NCI-H1436 (cell line): ENCODE measurements around the gene NPIPA1.
"Not testable (repeated sequence)": the region's sequence is repeated elsewhere in the genome, so short reads cannot be mapped to it uniquely, and the experiment has no call there.

Experiments
- DNase-seq: peaks from one replicate; lab custom pipeline; 2025; lab: John Stamatoyannopoulos, UW

Gene NPIPA1

GRCh38 chr16:14937143-14937542, at the start of gene NPIPA1:
Gene NPIPA1 (plus strand): TSS chr16:14937443. CDS start chr16:14937443, 0 bp downstream.
- DNase-seq = not testable (repeated sequence)

DNA sequence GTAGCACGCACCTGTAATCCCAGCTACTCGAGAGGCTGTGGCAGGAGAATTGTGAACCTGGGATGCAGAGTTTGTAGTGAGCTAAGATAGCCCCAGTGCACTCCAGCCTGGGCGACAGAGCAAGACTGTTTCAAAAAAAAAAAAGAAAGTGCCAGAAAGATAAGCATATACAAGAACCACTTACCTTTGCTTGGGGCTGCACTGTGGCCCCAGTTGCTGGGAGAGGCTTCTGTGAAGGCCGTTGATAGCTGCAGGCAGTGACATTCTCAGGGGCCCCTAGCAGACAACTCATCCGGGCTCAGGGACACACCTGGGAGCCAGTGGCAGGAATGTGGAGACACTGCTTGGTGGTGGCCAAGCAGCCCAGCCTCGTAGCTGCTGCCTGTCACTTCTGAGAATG, 45.1 kb upstream of the NPIPA1 start:
- DNase-seq = not testable (repeated sequence)

GRCh38 chr16:14895382-14895781, 41.9 kb upstream of the NPIPA1 start:
- DNase-seq = not testable (repeated sequence)

DNA sequence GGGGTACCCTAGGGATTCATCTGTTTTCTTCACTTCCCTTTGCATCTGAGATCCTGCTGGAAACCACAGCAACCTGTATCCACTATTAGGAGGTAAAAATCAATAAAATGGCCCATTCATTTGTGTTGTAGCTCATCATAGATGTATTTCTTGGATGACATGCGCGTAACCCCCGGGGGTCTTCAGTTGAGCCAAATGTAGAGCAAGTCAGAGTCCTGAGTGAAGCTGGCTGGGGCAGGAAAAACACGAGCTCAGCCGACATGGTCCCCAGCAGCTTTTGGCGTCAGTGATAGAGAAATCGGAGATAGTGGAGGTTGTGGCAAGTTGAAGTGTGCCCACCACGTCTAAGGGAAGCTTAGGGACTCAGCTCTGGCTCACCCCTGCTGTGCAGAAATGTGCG, 41.2 kb upstream of the NPIPA1 start:
- DNase-seq = not testable (repeated sequence)

- not testable (repeated sequence) for DNase-seq
Measured at GRCh38 chr16:14897006-14897664, 40.1 kb upstream of the NPIPA1 start.

DNA sequence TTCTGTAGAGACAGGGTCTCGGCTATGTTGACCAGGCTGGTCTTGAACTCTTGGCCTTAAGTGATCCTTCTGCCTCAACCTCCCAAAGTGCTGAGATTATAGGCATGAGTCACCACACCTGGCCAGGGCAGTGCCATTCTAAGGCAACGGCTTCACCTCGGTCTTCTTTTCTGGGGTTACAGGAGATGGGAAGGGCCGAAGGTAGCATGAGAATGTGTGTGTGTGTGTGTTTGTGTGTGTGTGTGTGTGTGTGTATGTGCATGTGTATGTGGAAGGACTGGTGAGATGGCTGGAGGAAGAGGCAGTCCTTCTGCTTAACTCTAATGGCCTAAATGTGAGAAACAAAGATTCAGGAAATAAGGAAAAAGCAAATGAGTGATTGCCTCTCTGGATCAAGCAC, 39.1 kb upstream of the NPIPA1 start:
- not testable (repeated sequence) for DNase-seq

DNA sequence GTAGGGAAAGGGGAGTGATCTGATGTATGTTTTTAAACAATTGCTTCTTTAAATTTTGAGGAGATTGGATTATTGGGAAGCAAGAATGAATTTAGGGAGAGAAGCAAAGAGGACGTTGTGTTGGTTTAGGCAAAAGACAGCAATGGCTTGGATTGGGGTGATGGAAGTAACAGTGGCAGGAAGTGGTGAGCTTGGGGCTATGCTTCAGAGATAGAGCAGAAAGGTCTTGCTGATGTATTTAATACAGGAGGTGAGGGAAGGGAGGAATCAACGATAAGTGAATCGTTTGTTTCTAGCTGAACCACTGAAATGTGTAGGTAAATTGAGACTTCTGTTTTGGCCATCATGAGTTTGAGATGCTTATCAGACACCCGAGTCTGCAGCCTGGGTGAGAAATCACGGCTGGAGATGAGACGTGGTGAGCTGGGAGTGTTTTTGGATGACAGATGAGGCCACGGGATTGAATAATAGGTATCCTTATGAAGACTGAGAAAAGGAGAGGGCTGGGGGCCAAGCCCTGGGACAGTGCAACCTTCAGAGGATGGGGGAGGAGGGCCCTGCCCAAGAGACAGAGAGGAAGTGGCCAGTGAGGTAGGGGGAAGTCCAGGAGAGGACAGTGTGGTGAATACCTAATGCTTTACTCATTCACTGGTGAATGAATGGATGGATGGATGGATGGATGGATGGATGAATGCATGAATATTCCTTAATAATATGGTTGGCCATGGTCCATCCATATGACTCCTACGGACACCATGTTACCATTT, 33.9 kb upstream of the NPIPA1 start:
- DNase-seq = not testable (repeated sequence)

GRCh38 chr16:14909744-14910143, 27.5 kb upstream of the NPIPA1 start:
- DNase-seq = not testable (repeated sequence)

DNA sequence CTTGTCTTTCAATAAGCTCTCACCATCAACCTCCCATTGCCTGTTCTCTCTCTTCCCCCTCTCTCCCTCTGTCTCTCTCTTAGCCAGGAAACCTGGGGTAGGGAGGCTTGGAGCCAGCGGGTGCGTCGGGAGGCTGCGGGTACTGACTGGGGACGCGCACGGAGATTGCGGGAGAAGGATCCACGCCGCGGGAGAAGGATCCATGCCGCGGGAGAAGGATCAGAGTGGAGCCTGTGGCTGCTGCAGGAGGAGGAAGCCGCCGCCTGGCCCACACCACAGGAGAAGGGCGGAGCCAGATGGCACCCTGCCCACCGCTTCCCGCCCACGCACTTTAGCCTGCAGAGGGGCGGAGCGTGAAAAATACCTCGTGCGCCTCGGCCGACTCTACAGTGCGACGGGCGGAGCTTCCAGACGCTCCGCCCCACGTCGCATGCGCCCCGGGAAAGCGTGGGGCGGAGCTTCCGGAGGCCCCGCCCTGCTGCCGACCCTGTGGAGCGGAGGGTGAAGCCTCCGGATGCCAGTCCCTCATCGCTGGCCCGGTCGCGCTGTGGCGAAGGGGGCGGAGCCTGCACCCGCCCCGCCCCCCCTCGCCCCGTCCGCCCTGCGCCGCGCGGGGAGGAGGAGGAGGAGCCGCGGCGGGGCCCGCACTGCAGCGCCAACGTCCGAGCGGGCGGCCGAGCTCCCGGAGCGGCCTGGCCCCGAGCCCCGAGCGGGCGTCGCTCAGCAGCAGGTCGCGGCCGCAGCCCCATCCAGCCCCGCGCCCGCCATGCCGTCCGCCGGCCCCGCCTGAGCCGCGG, 26.2 kb upstream of the NPIPA1 start:
- not testable (repeated sequence) for DNase-seq

DNA sequence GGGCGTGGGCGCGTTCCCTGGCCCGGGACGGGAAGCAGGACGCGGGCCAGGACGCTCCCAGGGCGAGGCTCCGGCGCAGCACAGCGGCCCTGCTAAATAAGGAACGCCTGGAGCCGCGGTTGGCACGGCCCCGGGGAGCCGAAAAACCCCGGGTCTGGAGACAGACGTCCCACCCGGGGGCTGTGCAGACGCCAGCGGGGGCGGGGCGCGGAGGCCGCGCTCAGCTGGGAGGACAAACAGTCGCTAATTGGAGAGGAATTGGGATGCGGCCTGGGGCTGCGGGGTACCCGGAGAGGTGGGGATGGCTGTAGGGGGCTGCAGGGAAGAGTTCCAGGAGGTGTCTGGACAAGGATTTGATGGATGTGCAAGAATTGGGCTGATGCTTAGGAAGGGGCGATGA, 25.3 kb upstream of the NPIPA1 start:
- not testable (repeated sequence) for DNase-seq

- DNase-seq = not testable (repeated sequence)
Measured at GRCh38 chr16:14912588-14912987, 24.7 kb upstream of the NPIPA1 start.

GRCh38 chr16:14918504-14918903, 18.7 kb upstream of the NPIPA1 start:
- not testable (repeated sequence) for DNase-seq

DNA sequence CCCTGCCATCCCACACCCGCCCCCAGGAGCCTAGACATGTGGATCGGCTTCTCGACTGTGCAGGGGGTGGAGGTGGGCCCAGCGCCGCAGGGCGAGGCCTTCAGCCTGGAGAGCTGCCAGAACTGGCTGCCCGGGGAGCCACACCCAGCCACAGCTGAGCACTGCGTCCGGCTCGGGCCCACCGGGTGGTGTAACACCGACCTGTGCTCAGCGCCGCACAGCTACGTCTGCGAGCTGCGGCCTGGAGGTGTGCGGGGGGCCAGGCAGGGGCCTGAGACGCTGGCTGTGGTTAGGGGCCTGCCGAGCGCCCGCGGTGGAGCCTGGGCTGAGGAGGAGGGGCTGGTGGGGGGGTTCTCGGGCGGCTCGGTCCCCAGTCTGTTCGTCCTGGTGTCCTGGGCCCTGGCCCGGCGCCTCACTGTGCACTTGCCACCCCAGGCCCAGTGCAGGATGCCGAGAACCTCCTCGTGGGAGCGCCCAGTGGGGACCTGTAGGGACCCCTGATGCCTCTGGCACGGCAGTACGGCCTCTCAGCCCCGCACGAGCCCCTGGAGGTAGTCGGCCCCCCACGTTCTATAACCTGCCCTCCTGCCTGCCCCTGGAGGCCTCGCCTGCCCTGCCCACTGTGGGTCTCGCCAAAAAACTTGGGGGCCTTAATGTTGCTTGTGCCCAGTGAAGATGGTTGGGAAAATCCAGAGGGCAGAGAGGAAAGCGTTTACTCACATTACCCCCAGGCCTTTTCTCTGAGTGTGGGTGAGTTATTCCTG, 17.2 kb upstream of the NPIPA1 start:
- DNase-seq = not testable (repeated sequence)

DNA sequence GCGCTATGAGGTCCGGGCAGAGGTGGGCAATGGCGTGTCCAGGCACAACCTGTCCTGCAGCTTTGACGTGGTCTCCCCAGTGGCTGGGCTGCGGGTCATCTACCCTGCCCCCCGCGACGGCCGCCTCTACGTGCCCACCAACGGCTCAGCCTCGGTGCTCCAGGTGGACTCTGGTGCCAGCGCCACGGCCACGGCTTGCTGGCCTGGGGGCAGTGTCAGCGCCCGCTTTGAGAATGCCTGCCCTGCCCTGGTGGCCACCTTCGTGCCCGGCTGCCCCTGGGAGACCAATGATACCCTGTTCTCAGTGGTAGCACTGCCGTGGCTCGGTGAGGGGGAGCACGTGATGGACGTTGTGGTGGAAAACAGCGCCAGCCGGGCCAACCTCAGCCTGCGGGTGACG, 15.0 kb upstream of the NPIPA1 start:
- not testable (repeated sequence) for DNase-seq

- not testable (repeated sequence) for DNase-seq
Measured at GRCh38 chr16:14922968-14923367, 14.3 kb upstream of the NPIPA1 start.

GRCh38 chr16:14923394-14924088, 13.7 kb upstream of the NPIPA1 start:
- DNase-seq = not testable (repeated sequence)

- not testable (repeated sequence) for DNase-seq
Measured at GRCh38 chr16:14924359-14924758, 12.9 kb upstream of the NPIPA1 start.

- DNase-seq = not testable (repeated sequence)
Measured at GRCh38 chr16:14924982-14925381, 12.3 kb upstream of the NPIPA1 start.

DNA sequence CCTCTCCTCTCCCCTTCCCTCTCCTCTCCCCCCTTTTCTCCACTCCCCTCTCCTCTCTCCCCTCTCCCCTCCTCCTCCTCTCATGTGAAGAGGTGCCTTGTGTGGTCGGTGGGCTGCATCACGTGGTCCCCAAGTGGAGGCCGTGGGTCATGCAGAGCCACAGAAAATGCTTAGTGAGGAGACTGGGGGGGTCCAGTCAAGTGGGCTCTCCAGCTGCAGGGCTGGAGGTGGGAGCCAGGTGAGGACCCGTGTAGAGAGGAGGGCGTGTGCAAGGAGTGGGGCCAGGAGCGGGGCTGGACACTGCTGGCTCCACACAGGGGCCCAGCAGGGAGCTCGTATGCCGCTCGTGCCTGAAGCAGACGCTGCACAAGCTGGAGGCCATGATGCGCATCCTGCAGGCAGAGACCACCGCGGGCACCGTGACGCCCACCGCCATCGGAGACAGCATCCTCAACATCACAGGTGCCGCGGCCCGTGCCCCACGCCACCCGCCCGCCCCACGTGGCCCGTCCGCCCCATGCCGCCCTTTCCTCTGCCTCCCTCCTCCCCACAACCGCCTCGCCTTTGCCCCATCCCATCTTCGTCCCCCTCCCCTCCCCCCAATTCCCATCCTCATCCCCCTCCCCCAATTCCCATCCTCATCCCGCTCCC, 9.1 kb upstream of the NPIPA1 start:
- DNase-seq = not testable (repeated sequence)

DNA sequence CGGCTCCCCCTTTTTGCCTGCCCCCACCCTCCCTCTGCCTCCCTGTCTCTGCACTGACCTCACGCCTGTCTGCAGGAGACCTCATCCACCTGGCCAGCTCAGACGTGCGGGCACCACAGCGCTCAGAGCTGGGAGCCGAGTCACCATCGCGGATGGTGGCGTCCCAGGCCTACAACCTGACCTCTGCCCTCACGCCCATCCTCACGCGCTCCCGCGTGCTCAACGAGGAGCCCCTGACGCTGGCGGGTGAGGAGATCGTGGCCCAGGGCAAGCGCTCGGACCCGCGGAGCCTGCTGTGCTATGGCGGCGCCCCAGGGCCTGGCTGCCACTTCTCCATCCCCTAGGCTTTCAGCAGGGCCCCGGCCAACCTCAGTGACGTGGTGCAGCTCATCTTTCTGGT, 8.1 kb upstream of the NPIPA1 start:
- DNase-seq = not testable (repeated sequence)
